GM12865 (cell line): ENCODE measurements around the gene DYNLL1.

ENCODE experiments used
- DNase-seq: peaks from one replicate; pipeline ENCODE4 v3.0.0; 2010; ENCODE audit warnings: low read depth
- H3K4me3 ChIP-seq: 2 replicates; pipeline ENCODE4 v1.5.1; 2011; ENCODE audit warnings: mild to moderate bottlenecking, low read depth, low read length, control low read depth
- TF ChIP-seq, protein P1 (sequence below): IDR thresholded peaks from 2 replicates; pipeline ENCODE4 v1.5.1; 2011; ENCODE audit warnings: low read length, control low read depth, low read depth, inconsistent platforms; ENCODE audit not compliant: insufficient read depth; ENCODE audit errors: missing control alignments

DYNLL1 gene

DNA sequence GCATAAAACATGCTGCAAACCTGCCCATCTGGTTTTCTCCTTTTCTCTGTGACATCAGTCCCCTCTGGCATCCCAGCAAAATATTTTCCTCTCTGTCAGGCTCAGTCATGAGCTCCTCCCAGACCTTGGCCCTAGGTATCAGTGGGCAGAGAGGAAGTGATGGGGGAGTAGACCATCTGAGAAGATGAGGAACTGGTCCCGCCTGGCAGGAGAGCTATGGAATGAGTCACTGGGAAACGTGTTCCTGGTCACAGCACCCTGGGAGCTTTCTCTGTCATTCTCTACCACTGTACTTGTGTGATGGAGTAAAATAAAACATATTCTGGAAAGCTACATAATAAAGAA is 21.3 kb upstream of the DYNLL1 start:
- H3K4me3 ChIP-seq = no peak overlapping the region
- no peak for DNase-seq
- TF ChIP-seq, protein P1, sequence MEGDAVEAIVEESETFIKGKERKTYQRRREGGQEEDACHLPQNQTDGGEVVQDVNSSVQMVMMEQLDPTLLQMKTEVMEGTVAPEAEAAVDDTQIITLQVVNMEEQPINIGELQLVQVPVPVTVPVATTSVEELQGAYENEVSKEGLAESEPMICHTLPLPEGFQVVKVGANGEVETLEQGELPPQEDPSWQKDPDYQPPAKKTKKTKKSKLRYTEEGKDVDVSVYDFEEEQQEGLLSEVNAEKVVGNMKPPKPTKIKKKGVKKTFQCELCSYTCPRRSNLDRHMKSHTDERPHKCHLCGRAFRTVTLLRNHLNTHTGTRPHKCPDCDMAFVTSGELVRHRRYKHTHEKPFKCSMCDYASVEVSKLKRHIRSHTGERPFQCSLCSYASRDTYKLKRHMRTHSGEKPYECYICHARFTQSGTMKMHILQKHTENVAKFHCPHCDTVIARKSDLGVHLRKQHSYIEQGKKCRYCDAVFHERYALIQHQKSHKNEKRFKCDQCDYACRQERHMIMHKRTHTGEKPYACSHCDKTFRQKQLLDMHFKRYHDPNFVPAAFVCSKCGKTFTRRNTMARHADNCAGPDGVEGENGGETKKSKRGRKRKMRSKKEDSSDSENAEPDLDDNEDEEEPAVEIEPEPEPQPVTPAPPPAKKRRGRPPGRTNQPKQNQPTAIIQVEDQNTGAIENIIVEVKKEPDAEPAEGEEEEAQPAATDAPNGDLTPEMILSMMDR = no peak

DNA sequence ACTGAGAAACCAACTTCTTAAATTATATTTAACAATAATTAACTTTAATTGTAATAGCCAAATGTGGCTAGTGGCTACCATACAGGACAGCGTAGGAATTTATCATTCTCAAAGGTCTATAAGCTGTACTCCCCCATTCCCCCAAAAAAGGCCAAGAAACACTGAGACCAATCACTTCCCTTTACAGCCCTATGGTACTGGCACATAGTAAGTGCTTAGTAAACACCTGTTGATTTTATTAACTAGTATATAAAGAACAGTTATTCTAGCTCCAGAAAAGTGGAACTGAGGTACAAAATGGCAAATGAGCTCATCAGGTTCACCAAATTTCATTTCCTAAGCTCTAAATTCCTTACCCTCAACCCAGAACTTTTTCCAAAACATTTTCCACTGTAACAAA is 20.3 kb upstream of the DYNLL1 start:
- TF ChIP-seq, protein P1 = no peak
- DNase-seq = no peak
- H3K4me3 ChIP-seq = no peak overlapping the region

DNA sequence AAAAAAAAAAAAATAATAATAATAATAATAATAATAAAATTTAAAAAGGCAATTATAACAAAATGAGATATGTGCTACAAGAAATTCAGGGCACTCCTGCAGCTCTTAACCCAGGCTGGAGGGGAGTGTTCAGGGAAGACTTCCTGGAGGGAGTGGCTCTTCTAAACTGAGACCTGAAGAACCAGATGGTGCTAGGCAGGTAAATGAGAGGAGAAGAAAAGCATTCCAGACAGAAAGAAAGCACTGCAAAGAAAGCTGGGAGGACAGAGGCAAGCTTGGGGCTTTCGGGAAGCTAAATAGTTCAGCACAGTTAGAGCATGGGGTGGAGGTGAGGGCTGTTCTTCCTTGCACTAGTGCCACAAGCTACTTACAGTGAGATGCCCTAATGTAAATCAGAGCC is 16.5 kb upstream of the DYNLL1 start:
- no peak overlapping the region for H3K4me3 ChIP-seq
- TF ChIP-seq, protein P1 = no peak
- no peak for DNase-seq

DNA sequence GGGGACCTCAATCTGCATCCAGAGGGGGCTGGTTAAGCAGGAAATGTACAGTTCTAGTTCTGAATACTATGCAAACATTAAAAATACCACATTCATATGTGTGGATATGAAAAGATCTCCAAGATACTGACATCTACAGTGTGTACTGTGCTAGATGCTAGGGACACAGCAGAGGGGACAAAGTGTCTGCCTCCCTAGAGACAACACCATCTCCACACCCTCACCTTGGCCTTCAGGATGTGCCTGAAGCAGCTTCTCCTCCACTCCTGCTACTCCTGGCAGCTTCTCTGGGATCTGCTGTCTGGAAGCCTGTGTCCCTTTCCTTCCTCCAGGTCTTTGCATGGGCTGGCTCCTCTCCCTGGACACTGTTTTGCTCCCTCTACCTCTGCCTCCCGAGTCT is 15.7 kb upstream of the DYNLL1 start:
- no peak for DNase-seq
- no peak overlapping the region for H3K4me3 ChIP-seq
- TF ChIP-seq, protein P1 = no peak

DNA sequence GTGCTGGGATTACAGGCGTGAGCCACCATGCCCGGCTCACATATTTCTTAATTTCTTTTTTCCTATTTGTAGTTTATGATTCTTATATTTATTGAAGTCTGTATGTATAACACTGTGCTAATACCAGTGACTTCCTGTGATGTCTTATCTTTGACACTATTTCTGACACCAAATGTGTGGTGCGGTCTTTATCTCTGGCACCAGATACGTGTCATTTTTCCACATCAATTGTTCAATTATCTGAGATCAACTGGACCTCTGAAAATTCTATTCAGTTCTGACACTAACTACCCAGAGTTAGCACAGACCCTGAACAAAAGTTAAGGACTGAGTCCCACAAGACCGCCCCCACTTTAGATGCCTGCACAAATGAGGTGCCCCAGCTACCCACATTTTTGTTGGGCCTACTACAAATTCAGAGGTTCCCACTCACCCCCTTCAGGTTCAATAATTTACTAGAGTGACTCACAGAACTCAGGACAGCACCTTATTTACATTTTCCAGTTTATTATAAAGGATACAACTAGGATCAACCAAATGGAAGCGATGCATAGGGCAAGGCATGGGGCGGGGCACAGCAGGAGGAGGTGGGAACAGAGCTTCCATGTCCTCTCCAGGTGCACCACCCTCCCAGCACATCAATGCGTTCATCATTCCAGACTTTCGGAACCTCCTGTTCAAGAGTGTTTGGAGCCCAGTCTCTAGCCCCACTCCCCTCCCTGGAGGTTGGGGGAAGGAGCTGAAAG is 14.7 kb upstream of the DYNLL1 start:
- TF ChIP-seq, protein P1 = no peak
- no peak for DNase-seq
- H3K4me3 ChIP-seq = no peak overlapping the region

DNA sequence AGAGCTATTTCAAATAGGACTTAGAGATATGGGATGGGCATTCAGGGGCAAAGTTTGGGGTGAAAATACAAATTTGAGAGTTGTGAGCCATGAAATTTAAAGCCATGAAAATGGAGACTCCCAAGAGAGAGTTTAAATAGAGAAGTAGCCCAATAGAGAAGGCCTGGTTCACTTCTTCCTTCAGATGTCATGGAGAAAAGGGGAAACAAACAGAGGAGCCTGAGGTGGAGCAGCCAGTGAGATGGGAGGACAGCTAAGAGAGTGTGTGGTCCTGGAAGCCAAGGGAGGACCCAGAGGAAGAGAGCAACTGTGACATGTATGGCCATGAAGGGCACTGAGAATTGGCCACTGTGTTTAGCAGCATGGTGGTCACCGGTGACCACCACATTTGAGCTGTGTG is 12.3 kb upstream of the DYNLL1 start:
- DNase-seq = no peak
- H3K4me3 ChIP-seq = no peak overlapping the region
- TF ChIP-seq, protein P1 = no peak
